ENCODE results near the gene RFWD3. TPM values are rescaled to one million over a fixed set of nuclear protein-coding genes. Genes with fewer than 3 reads are reported as not detected.

RFWD3 gene
- total and polyA plus RNA-seq, 2 of the 13 experiments (the other 11 are each of a cell fraction or from before 2014, with no cell fraction given), result 23.4 to 62.6 TPM

- TF ChIP-seq GATAD2A (CRISPR knock-in tag; IDR thresholded peaks at IDR 0.05), result peak; percentile 72
- TF ChIP-seq, protein P1, sequence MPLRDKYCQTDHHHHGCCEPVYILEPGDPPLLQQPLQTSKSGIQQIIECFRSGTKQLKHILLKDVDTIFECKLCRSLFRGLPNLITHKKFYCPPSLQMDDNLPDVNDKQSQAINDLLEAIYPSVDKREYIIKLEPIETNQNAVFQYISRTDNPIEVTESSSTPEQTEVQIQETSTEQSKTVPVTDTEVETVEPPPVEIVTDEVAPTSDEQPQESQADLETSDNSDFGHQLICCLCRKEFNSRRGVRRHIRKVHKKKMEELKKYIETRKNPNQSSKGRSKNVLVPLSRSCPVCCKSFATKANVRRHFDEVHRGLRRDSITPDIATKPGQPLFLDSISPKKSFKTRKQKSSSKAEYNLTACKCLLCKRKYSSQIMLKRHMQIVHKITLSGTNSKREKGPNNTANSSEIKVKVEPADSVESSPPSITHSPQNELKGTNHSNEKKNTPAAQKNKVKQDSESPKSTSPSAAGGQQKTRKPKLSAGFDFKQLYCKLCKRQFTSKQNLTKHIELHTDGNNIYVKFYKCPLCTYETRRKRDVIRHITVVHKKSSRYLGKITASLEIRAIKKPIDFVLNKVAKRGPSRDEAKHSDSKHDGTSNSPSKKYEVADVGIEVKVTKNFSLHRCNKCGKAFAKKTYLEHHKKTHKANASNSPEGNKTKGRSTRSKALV (CRISPR knock-in tag; IDR thresholded peaks at IDR 0.05), result 0 out of 2 replicates have a peak, but pooled peaks have one; percentile 39
- no peak; the same call in 1 of the 2 replicates for TF ChIP-seq THAP11 (CRISPR knock-in tag; IDR thresholded peaks at IDR 0.05)
- TF ChIP-seq DRAP1 (CRISPR knock-in tag; IDR thresholded peaks at IDR 0.05), result no peak
- TF ChIP-seq, protein P2, sequence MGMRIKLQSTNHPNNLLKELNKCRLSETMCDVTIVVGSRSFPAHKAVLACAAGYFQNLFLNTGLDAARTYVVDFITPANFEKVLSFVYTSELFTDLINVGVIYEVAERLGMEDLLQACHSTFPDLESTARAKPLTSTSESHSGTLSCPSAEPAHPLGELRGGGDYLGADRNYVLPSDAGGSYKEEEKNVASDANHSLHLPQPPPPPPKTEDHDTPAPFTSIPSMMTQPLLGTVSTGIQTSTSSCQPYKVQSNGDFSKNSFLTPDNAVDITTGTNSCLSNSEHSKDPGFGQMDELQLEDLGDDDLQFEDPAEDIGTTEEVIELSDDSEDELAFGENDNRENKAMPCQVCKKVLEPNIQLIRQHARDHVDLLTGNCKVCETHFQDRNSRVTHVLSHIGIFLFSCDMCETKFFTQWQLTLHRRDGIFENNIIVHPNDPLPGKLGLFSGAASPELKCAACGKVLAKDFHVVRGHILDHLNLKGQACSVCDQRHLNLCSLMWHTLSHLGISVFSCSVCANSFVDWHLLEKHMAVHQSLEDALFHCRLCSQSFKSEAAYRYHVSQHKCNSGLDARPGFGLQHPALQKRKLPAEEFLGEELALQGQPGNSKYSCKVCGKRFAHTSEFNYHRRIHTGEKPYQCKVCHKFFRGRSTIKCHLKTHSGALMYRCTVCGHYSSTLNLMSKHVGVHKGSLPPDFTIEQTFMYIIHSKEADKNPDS (CRISPR knock-in tag; IDR thresholded peaks at IDR 0.05), result no peak
- TF ChIP-seq ARID5B (CRISPR knock-in tag; IDR thresholded peaks at IDR 0.05), result peak; percentile 51; the same call in 1 of the 2 replicates
- TF ChIP-seq RFX5 (IDR thresholded peaks at IDR 0.05; ENCODE audit: low read depth, low read length), result no peak
- TF ChIP-seq, protein P3, sequence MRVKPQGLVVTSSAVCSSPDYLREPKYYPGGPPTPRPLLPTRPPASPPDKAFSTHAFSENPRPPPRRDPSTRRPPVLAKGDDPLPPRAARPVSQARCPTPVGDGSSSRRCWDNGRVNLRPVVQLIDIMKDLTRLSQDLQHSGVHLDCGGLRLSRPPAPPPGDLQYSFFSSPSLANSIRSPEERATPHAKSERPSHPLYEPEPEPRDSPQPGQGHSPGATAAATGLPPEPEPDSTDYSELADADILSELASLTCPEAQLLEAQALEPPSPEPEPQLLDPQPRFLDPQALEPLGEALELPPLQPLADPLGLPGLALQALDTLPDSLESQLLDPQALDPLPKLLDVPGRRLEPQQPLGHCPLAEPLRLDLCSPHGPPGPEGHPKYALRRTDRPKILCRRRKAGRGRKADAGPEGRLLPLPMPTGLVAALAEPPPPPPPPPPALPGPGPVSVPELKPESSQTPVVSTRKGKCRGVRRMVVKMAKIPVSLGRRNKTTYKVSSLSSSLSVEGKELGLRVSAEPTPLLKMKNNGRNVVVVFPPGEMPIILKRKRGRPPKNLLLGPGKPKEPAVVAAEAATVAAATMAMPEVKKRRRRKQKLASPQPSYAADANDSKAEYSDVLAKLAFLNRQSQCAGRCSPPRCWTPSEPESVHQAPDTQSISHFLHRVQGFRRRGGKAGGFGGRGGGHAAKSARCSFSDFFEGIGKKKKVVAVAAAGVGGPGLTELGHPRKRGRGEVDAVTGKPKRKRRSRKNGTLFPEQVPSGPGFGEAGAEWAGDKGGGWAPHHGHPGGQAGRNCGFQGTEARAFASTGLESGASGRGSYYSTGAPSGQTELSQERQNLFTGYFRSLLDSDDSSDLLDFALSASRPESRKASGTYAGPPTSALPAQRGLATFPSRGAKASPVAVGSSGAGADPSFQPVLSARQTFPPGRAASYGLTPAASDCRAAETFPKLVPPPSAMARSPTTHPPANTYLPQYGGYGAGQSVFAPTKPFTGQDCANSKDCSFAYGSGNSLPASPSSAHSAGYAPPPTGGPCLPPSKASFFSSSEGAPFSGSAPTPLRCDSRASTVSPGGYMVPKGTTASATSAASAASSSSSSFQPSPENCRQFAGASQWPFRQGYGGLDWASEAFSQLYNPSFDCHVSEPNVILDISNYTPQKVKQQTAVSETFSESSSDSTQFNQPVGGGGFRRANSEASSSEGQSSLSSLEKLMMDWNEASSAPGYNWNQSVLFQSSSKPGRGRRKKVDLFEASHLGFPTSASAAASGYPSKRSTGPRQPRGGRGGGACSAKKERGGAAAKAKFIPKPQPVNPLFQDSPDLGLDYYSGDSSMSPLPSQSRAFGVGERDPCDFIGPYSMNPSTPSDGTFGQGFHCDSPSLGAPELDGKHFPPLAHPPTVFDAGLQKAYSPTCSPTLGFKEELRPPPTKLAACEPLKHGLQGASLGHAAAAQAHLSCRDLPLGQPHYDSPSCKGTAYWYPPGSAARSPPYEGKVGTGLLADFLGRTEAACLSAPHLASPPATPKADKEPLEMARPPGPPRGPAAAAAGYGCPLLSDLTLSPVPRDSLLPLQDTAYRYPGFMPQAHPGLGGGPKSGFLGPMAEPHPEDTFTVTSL (CRISPR knock-in tag; IDR thresholded peaks at IDR 0.05; ENCODE audit: borderline replicate concordance), result peak; percentile 78; the same call in 1 of the 2 replicates
- TF ChIP-seq ARHGAP35 (CRISPR knock-in tag; IDR thresholded peaks at IDR 0.05; ENCODE audit: borderline replicate concordance), result no peak
- TF ChIP-seq FOXP1 (IDR thresholded peaks at IDR 0.05), result peak; percentile 91
- TF ChIP-seq FOXP1 (CRISPR knock-in tag; IDR thresholded peaks at IDR 0.05), result peak; percentile 88
- TF ChIP-seq ASH2L (IDR thresholded peaks at IDR 0.05; ENCODE audit: insufficient read length, low read depth, low read length), result peak; percentile 35
- TF ChIP-seq ZMYM4 (CRISPR knock-in tag; IDR thresholded peaks at IDR 0.05), result peak; percentile 17; the same call in 1 of the 2 replicates
These were observed 31.4 kb downstream of the RFWD3 start (continued) for GRCh38 chr16:74635303-74635702.

Data from HepG2 (cell line).